Activated CD8-positive, alpha-beta memory T cell treated with anti-CD3 and anti-CD28 coated beads for 36 hours (primary cell): Measurements from ENCODE around the gene TMEM255B. TPM values are rescaled to one million over a fixed set of nuclear protein-coding genes. Genes with fewer than 3 reads are reported as not detected.

ENCODE experiments used
- CTCF ChIA-PET: fragments of 350-600 bp; sonication (Branson Sonifier 250); formaldehyde crosslinking; loops from one replicate; lab custom pipeline; 2021; ENCODE audit warnings: antibody characterized with exemption; lab: Charles Lee
- POLR2A ChIA-PET: fragments of 350-600 bp; sonication (Branson Sonifier 250); formaldehyde crosslinking; loops from one replicate; lab custom pipeline; 2021; ENCODE audit warnings: antibody characterized with exemption; lab: Charles Lee
- total RNA-seq, 2 experiments: library from RNA; stranded (reverse); gene quantifications; one replicate each; pipeline ENCODE4 v1.2.3, GENCODE V29; 2021

TMEM255B gene
- total RNA-seq, 2 experiments from 2014 or later = 0.73 to 0.80 TPM

GRCh38 chr13:113763961-113764792 lies 5.2 kb downstream of the TMEM255B start:
- POLR2A ChIA-PET = no interaction called here
- CTCF ChIA-PET = no interaction called here

GRCh38 chr13:113764793-113765563 lies 6.0 kb downstream of the TMEM255B start:
- CTCF ChIA-PET = no interaction called here
- POLR2A ChIA-PET = no interaction called here

GRCh38 chr13:113765564-113765910 lies 6.5 kb downstream of the TMEM255B start:
- CTCF ChIA-PET = no interaction called here
- POLR2A ChIA-PET = no interaction called here

- POLR2A ChIA-PET = no interaction called here
- CTCF ChIA-PET = no interaction called here
These were observed 7.2 kb downstream of the TMEM255B start for GRCh38 chr13:113766035-113766800.

GRCh38 chr13:113767366-113767765 lies 8.3 kb downstream of the TMEM255B start:
- CTCF ChIA-PET = no interaction called here

GRCh38 chr13:113768018-113768905 lies 9.2 kb downstream of the TMEM255B start:
- ChIA-PET POLR2A (no interaction called here), CTCF (no interaction called here)

More at GRCh38 chr13:113767366-113767765, 8.3 kb downstream of the TMEM255B start:
- POLR2A ChIA-PET = no interaction called here

GRCh38 chr13:113769106-113769505 lies 10.1 kb downstream of the TMEM255B start:
- POLR2A ChIA-PET = no interaction called here

GRCh38 chr13:113769881-113770280 lies 10.9 kb downstream of the TMEM255B start:
- POLR2A ChIA-PET = no interaction called here
- CTCF ChIA-PET = no interaction called here

More at GRCh38 chr13:113769106-113769505, 10.1 kb downstream of the TMEM255B start:
- CTCF ChIA-PET = no interaction called here

- CTCF ChIA-PET = no interaction called here
- POLR2A ChIA-PET = no interaction called here
These were observed 11.4 kb downstream of the TMEM255B start for GRCh38 chr13:113770441-113770840.

GRCh38 chr13:113770937-113771336 lies 11.9 kb downstream of the TMEM255B start:
- ChIA-PET POLR2A (no interaction called here), CTCF (no interaction called here)

GRCh38 chr13:113771709-113772331 lies 12.8 kb downstream of the TMEM255B start:
- ChIA-PET POLR2A (no interaction called here), CTCF (no interaction called here)

GRCh38 chr13:113774177-113775107 lies 15.4 kb downstream of the TMEM255B start:
- POLR2A ChIA-PET = no interaction called here
- CTCF ChIA-PET = no interaction called here

GRCh38 chr13:113775451-113776145 lies 16.6 kb downstream of the TMEM255B start:
- POLR2A ChIA-PET = no interaction called here
- CTCF ChIA-PET = no interaction called here

- POLR2A ChIA-PET = no interaction called here
- CTCF ChIA-PET = no interaction called here
These were observed 17.5 kb downstream of the TMEM255B start for GRCh38 chr13:113776231-113777125.

GRCh38 chr13:113777311-113778260 lies 18.6 kb downstream of the TMEM255B start:
- POLR2A ChIA-PET = interaction anchor here (0.5 kb wide), 1 partner anchor 25 kb away, joined by 3 read pairs; no protein-coding TSS in a partner anchor
- CTCF ChIA-PET = no interaction called here
